ENCODE results near the gene MRPL42.

DNA sequence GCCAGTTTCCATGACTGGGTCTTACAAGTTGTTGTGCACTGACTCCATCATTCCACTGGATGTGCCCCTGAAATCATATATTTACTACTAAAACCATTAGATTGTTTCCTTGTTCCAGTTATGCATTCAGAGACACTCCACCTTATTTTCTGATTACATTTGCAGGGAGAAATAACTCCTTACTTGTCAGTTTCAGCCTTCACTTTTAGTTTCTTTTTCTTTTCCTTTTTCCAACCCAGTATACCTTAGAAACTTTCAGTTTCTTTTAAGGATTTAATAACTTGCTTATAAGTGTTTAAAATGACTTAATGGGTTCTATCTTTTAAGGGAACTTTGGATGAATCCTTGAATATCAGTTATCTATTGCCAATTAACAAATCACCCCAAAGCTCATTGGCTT, 39.9 kb downstream of the MRPL42 start:
- TF ChIP-seq CREB1 (CRISPR knock-in tag; IDR thresholded peaks at IDR 0.05; ENCODE audit: low read depth) (no peak), EZH2 (IDR thresholded peaks at IDR 0.05; ENCODE audit: low read depth, unreplicated experiment) (no peak)
- TF ChIP-seq, protein P1, sequence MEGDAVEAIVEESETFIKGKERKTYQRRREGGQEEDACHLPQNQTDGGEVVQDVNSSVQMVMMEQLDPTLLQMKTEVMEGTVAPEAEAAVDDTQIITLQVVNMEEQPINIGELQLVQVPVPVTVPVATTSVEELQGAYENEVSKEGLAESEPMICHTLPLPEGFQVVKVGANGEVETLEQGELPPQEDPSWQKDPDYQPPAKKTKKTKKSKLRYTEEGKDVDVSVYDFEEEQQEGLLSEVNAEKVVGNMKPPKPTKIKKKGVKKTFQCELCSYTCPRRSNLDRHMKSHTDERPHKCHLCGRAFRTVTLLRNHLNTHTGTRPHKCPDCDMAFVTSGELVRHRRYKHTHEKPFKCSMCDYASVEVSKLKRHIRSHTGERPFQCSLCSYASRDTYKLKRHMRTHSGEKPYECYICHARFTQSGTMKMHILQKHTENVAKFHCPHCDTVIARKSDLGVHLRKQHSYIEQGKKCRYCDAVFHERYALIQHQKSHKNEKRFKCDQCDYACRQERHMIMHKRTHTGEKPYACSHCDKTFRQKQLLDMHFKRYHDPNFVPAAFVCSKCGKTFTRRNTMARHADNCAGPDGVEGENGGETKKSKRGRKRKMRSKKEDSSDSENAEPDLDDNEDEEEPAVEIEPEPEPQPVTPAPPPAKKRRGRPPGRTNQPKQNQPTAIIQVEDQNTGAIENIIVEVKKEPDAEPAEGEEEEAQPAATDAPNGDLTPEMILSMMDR (conservative IDR thresholded peaks at IDR 0.05; ENCODE audit: low read depth in 2 of 2): no peak

All from GM23338 (cell line).